HEK293 (cell line): Measurements from ENCODE around the gene BTBD18.

Experiments used
- GFI1B ChIP-seq: fragments of 450-650 bp; formaldehyde crosslinking; IDR thresholded peaks from 2 replicates; pipeline ENCODE4 v1.5.1; 2016; ENCODE audit warnings: missing biosample characterization, missing genetic modification characterization
- GLIS2 ChIP-seq: fragments of 450-650 bp; formaldehyde crosslinking; IDR thresholded peaks from 2 replicates; pipeline ENCODE4 v1.5.1; 2016; ENCODE audit warnings: missing biosample characterization, missing genetic modification characterization
- HOXD13 ChIP-seq: sonication (generic); formaldehyde crosslinking; IDR thresholded peaks from 2 replicates; pipeline ENCODE4 v1.8.0; 2022; ENCODE audit warnings: missing genetic modification reagents, borderline replicate concordance
- KLF7 ChIP-seq: fragments of 450-650 bp; formaldehyde crosslinking; IDR thresholded peaks from 2 replicates; pipeline ENCODE4 v1.5.1; 2016; ENCODE audit warnings: missing biosample characterization, missing genetic modification characterization, borderline replicate concordance
- SCRT2 ChIP-seq: fragments of 450-650 bp; formaldehyde crosslinking; IDR thresholded peaks from 2 replicates; pipeline ENCODE4 v1.5.1; 2016; ENCODE audit warnings: missing biosample characterization, missing genetic modification characterization
- SP3 ChIP-seq: fragments of 450-650 bp; formaldehyde crosslinking; IDR thresholded peaks from 2 replicates; pipeline ENCODE4 v1.5.1; 2016; ENCODE audit warnings: missing biosample characterization, missing genetic modification characterization
- ZFHX2 ChIP-seq: fragments of 450-650 bp; formaldehyde crosslinking; conservative IDR thresholded peaks from 2 replicates; pipeline ENCODE4 v1.5.1; 2016; ENCODE audit warnings: missing biosample characterization, missing genetic modification characterization
- ZNF114 ChIP-seq: fragments of 450-650 bp; formaldehyde crosslinking; IDR thresholded peaks from 2 replicates; pipeline ENCODE4 v1.5.0; 2017; ENCODE audit warnings: missing biosample characterization, missing genetic modification characterization
- ZNF140 ChIP-seq: fragments of 450-650 bp; formaldehyde crosslinking; IDR thresholded peaks from 2 replicates; pipeline ENCODE4 v1.5.1; 2016; ENCODE audit warnings: missing biosample characterization, missing genetic modification characterization
- ZNF148 ChIP-seq: fragments of 450-650 bp; formaldehyde crosslinking; IDR thresholded peaks from 2 replicates; pipeline ENCODE4 v1.5.0; 2017; ENCODE audit warnings: missing biosample characterization, missing genetic modification characterization, borderline replicate concordance
- ZNF184 ChIP-seq: fragments of 450-650 bp; IDR thresholded peaks from 2 replicates; pipeline ENCODE4 v1.5.1; 2018; ENCODE audit warnings: missing biosample characterization, mild to moderate bottlenecking, missing genetic modification characterization
- ZNF214 ChIP-seq: fragments of 450-650 bp; formaldehyde crosslinking; IDR thresholded peaks from 2 replicates; pipeline ENCODE4 v1.5.1; 2017; ENCODE audit warnings: missing biosample characterization, mild to moderate bottlenecking, missing genetic modification characterization, borderline replicate concordance
- ZNF221 ChIP-seq: fragments of 450-650 bp; formaldehyde crosslinking; IDR thresholded peaks from 2 replicates; pipeline ENCODE4 v1.5.1; 2017; ENCODE audit warnings: missing biosample characterization, missing genetic modification characterization, borderline replicate concordance
- ZNF24 ChIP-seq: fragments of 450-650 bp; formaldehyde crosslinking; IDR thresholded peaks from 2 replicates; pipeline ENCODE4 v1.5.1; 2016; ENCODE audit warnings: missing biosample characterization, missing genetic modification characterization
- ZNF292 ChIP-seq: fragments of 450-650 bp; formaldehyde crosslinking; IDR thresholded peaks from 2 replicates; pipeline ENCODE4 v1.5.1; 2016; ENCODE audit warnings: low read depth, missing biosample characterization, missing genetic modification characterization, borderline replicate concordance
- ZNF37A ChIP-seq: fragments of 450-650 bp; IDR thresholded peaks from 2 replicates; pipeline ENCODE4 v1.5.1; 2018; ENCODE audit warnings: missing biosample characterization, missing genetic modification characterization
- ZNF473 ChIP-seq: fragments of 450-650 bp; formaldehyde crosslinking; IDR thresholded peaks from 2 replicates; pipeline ENCODE4 v1.5.1; 2017; ENCODE audit warnings: missing biosample characterization, missing genetic modification characterization
- ZNF530 ChIP-seq: fragments of 450-650 bp; formaldehyde crosslinking; IDR thresholded peaks from 2 replicates; pipeline ENCODE4 v1.5.1; 2016; ENCODE audit warnings: low read depth, missing biosample characterization, missing genetic modification characterization
- ZNF585B ChIP-seq: fragments of 450-650 bp; formaldehyde crosslinking; IDR thresholded peaks from 2 replicates; pipeline ENCODE4 v1.5.1; 2016; ENCODE audit warnings: missing biosample characterization, missing genetic modification characterization
- ZNF596 ChIP-seq: fragments of 450-650 bp; IDR thresholded peaks from 2 replicates; pipeline ENCODE4 v1.5.0; 2018; ENCODE audit warnings: missing biosample characterization, mild to moderate bottlenecking, missing genetic modification characterization, moderate library complexity
- ZNF626 ChIP-seq: fragments of 450-650 bp; sonication (Bioruptor Pico); formaldehyde crosslinking; IDR thresholded peaks from 2 replicates; pipeline ENCODE4 v1.5.1; 2018; ENCODE audit warnings: missing biosample characterization, missing genetic modification characterization, inconsistent platforms
- ZNF629 ChIP-seq: fragments of 450-650 bp; formaldehyde crosslinking; IDR thresholded peaks from 2 replicates; pipeline ENCODE4 v1.5.1; 2017; ENCODE audit warnings: missing biosample characterization, missing genetic modification characterization
- ZNF645 ChIP-seq: fragments of 450-650 bp; formaldehyde crosslinking; IDR thresholded peaks from 2 replicates; pipeline ENCODE4; 2016; ENCODE audit warnings: missing biosample characterization, missing genetic modification characterization
- ZNF664 ChIP-seq: fragments of 450-650 bp; formaldehyde crosslinking; IDR thresholded peaks from 2 replicates; pipeline ENCODE4 v1.5.1; 2016; ENCODE audit warnings: missing biosample characterization, missing genetic modification characterization
- ZNF701 ChIP-seq: fragments of 450-650 bp; formaldehyde crosslinking; IDR thresholded peaks from 2 replicates; pipeline ENCODE4 v1.5.1; 2016; ENCODE audit warnings: missing biosample characterization, missing genetic modification characterization
- ZNF707 ChIP-seq: fragments of 450-650 bp; formaldehyde crosslinking; IDR thresholded peaks from 2 replicates; pipeline ENCODE4 v1.5.1; 2016; ENCODE audit warnings: missing biosample characterization, missing genetic modification characterization
- ZNF768 ChIP-seq: fragments of 450-650 bp; formaldehyde crosslinking; IDR thresholded peaks from 2 replicates; pipeline ENCODE4 v1.5.1; 2018; ENCODE audit warnings: missing biosample characterization, mild to moderate bottlenecking, missing genetic modification characterization
- ZSCAN23 ChIP-seq: fragments of 450-650 bp; formaldehyde crosslinking; IDR thresholded peaks from 2 replicates; pipeline ENCODE4 v1.5.1; 2016; ENCODE audit warnings: missing biosample characterization, missing genetic modification characterization
- ZXDB ChIP-seq: fragments of 450-650 bp; formaldehyde crosslinking; IDR thresholded peaks from 2 replicates; pipeline ENCODE4 v1.5.1; 2016; ENCODE audit warnings: missing biosample characterization, missing genetic modification characterization
- TF ChIP-seq, protein P1 (sequence below): fragments of 450-650 bp; formaldehyde crosslinking; IDR thresholded peaks from 2 replicates; pipeline ENCODE4 v1.5.1; 2016; ENCODE audit warnings: missing biosample characterization, missing genetic modification characterization, borderline replicate concordance
- TF ChIP-seq, protein P2 (sequence below): fragments of 450-650 bp; formaldehyde crosslinking; IDR thresholded peaks from 2 replicates; pipeline ENCODE4 v1.5.1; 2016; ENCODE audit warnings: missing biosample characterization, missing genetic modification characterization

Gene BTBD18

DNA sequence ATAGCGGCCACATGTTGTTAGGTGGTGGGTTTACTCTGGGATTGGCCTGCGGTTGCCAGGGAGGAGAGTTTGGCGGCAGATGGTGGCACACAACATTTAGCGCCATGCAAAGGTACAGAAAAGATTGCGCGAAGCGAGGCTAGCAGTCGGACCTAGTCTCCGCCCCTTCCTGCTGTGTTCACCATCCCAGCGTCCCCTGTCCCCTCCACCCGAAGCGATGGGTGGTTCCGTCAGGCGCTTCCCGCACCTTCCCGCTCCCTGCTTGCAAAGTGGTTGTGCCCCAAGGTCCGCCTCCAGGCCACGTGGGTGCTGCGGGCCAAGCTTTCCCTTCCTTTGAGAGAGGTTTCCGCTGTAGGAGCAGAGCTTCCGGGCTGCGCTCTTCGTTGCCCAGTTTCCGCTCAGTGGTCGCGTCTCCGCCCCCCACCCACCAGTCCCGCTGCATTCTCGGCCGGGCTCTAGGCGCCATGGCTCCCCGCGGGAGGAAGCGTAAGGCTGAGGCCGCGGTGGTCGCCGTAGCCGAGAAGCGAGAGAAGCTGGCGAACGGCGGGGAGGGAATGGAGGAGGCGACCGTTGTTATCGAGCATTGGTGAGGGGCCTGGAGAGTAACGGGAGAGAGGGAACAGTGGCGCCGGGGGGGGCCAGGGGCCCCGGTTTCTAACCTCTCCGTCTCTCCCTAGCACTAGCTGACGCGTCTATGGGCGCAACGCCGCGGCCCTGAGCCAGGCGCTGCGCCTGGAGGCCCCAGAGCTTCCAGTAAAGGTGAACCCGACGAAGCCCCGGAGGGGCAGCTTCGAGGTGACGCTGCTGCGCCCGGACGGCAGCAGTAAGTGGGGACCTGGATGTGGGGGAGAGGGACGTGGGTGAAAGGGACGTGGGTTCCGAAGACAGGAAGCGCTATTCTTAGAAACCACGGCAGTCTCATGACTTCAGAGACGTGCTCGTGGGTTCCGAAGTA, 10.2 kb downstream of the BTBD18 start, which contains the start of gene SELENOH (continued):
- TF ChIP-seq, protein P1, sequence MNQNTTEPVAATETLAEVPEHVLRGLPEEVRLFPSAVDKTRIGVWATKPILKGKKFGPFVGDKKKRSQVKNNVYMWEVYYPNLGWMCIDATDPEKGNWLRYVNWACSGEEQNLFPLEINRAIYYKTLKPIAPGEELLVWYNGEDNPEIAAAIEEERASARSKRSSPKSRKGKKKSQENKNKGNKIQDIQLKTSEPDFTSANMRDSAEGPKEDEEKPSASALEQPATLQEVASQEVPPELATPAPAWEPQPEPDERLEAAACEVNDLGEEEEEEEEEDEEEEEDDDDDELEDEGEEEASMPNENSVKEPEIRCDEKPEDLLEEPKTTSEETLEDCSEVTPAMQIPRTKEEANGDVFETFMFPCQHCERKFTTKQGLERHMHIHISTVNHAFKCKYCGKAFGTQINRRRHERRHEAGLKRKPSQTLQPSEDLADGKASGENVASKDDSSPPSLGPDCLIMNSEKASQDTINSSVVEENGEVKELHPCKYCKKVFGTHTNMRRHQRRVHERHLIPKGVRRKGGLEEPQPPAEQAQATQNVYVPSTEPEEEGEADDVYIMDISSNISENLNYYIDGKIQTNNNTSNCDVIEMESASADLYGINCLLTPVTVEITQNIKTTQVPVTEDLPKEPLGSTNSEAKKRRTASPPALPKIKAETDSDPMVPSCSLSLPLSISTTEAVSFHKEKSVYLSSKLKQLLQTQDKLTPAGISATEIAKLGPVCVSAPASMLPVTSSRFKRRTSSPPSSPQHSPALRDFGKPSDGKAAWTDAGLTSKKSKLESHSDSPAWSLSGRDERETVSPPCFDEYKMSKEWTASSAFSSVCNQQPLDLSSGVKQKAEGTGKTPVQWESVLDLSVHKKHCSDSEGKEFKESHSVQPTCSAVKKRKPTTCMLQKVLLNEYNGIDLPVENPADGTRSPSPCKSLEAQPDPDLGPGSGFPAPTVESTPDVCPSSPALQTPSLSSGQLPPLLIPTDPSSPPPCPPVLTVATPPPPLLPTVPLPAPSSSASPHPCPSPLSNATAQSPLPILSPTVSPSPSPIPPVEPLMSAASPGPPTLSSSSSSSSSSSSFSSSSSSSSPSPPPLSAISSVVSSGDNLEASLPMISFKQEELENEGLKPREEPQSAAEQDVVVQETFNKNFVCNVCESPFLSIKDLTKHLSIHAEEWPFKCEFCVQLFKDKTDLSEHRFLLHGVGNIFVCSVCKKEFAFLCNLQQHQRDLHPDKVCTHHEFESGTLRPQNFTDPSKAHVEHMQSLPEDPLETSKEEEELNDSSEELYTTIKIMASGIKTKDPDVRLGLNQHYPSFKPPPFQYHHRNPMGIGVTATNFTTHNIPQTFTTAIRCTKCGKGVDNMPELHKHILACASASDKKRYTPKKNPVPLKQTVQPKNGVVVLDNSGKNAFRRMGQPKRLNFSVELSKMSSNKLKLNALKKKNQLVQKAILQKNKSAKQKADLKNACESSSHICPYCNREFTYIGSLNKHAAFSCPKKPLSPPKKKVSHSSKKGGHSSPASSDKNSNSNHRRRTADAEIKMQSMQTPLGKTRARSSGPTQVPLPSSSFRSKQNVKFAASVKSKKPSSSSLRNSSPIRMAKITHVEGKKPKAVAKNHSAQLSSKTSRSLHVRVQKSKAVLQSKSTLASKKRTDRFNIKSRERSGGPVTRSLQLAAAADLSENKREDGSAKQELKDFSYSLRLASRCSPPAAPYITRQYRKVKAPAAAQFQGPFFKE: no peak
- TF ChIP-seq ZNF184 (no peak), ZNF148 (tag by site-specific recombination) (no peak), ZNF768 (tag by site-specific recombination) (no peak; the same call in 1 of the 2 replicates), ZNF626 (tag by site-specific recombination) (no peak), ZNF585B (tag by site-specific recombination) (no peak), ZNF530 (tag by site-specific recombination) (no peak), ZNF629 (tag by site-specific recombination) (peak; percentile 85), ZNF37A (no peak), ZNF473 (tag by site-specific recombination) (no peak), ZXDB (tag by site-specific recombination) (peak; percentile 96), ZNF140 (tag by site-specific recombination) (no peak), ZNF664 (no peak; the same call in 1 of the 2 replicates), ZNF707 (tag by site-specific recombination) (no peak), ZNF292 (tag by site-specific recombination) (no peak), SCRT2 (tag by site-specific recombination) (peak; percentile 57), ZNF214 (tag by site-specific recombination) (no peak), ZFHX2 (tag by site-specific recombination) (peak; percentile 85), ZNF596 (tag by site-specific recombination) (no peak), ZNF24 (tag by site-specific recombination) (peak; percentile 80; the same call in 1 of the 2 replicates), ZNF221 (tag by site-specific recombination) (no peak), ZSCAN23 (tag by site-specific recombination) (peak; percentile 76; the same call in 1 of the 2 replicates), ZNF114 (tag by site-specific recombination) (no peak), SP3 (peak; percentile 95), GLIS2 (peak; percentile 62), GFI1B (no peak), KLF7 (tag by site-specific recombination) (peak; percentile 68; the same call in 1 of the 2 replicates), ZNF645 (0 out of 2 replicates have a peak, but pooled peaks have one; percentile 20), HOXD13 (no peak), ZNF701 (no peak)
- TF ChIP-seq, protein P2, sequence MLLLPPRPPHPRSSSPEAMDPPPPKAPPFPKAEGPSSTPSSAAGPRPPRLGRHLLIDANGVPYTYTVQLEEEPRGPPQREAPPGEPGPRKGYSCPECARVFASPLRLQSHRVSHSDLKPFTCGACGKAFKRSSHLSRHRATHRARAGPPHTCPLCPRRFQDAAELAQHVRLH (tag by site-specific recombination): peak; percentile 86
